Liver (tissue), 9 donors: ENCODE data around the gene SGK1. TPM values are rescaled to one million over a fixed set of nuclear protein-coding genes. Genes with fewer than 3 reads are reported as not detected.
"Not testable (repeated sequence)": the region's sequence is repeated elsewhere in the genome, so short reads cannot be mapped to it uniquely, and the experiment has no call there.

Experiments
- DNase-seq: peaks from one replicate; pipeline ENCODE4 v3.0.0-alpha.2; 2017; ENCODE audit warnings: low spot score
- H3K27ac ChIP-seq, 2 donors: one replicate each; pipeline ENCODE4 v1.7.0; 2013; ENCODE audit warnings: inconsistent platforms in 2 of 2, low read length in 2 of 2, control low read depth in 1 of 2, low read depth in 1 of 2, mild to moderate bottlenecking in 1 of 2
- H3K27me3 ChIP-seq, 4 donors: one replicate each; pipeline versions ENCODE4 v1.6.1 to v1.7.0; 2013; ENCODE audit warnings: low read length in 3 of 4, inconsistent platforms in 1 of 4, mild to moderate bottlenecking in 1 of 4, moderate library complexity in 1 of 4; ENCODE audit not compliant: control insufficient read depth in 4 of 4, insufficient read depth in 4 of 4
- H3K36me3 ChIP-seq, 4 donors: one replicate each; pipeline versions ENCODE4 v1.6.1 to v1.7.0; 2013; ENCODE audit warnings: low read length in 3 of 4, mild to moderate bottlenecking in 3 of 4, low read depth in 1 of 4, moderate library complexity in 1 of 4; ENCODE audit not compliant: control insufficient read depth in 4 of 4, insufficient read depth in 3 of 4
- H3K4me1 ChIP-seq, 4 donors: one replicate each; pipeline versions ENCODE4 v1.6.1 to v1.7.0; 2013; ENCODE audit warnings: low read length in 3 of 4, mild to moderate bottlenecking in 3 of 4, moderate library complexity in 1 of 4; ENCODE audit not compliant: control insufficient read depth in 4 of 4, insufficient read depth in 4 of 4
- H3K4me3 ChIP-seq, 3 donors: one replicate each; pipeline versions ENCODE4 v1.6.1 to v1.7.0; 2013; ENCODE audit warnings: low read length in 3 of 3, control low read depth in 1 of 3, low read depth in 1 of 3, mild to moderate bottlenecking in 1 of 3
- H3K9ac ChIP-seq, 2 donors: one replicate each; pipeline ENCODE4 v1.7.0; 2013; ENCODE audit warnings: low read length in 2 of 2, mild to moderate bottlenecking in 2 of 2, moderate library complexity in 2 of 2, control low read depth in 1 of 2, low read depth in 1 of 2
- H3K9me3 ChIP-seq, 4 donors: one replicate each; pipeline versions ENCODE4 v1.6.1 to v1.7.0; 2013; ENCODE audit warnings: low read length in 3 of 4; ENCODE audit not compliant: control insufficient read depth in 4 of 4
- EGR1 ChIP-seq, 2 donors: IDR thresholded peaks; 2 replicates each; pipeline ENCODE4 v1.6.1; 2016 to 2018; ENCODE audit warnings: antibody characterized with exemption in 2 of 2, low read depth in 2 of 2
- FOXA1 ChIP-seq: IDR thresholded peaks from 2 replicates; pipeline ENCODE4 v1.6.1; 2016; ENCODE audit warnings: antibody characterized with exemption
- FOXA2 ChIP-seq: IDR thresholded peaks from 2 replicates; pipeline ENCODE4 v1.6.1; 2016; ENCODE audit warnings: antibody characterized with exemption
- HNF4A ChIP-seq, 2 donors: conservative IDR thresholded peaks; 2 replicates each; pipeline ENCODE4 v1.6.1; 2016; ENCODE audit warnings: antibody characterized with exemption in 2 of 2, mild to moderate bottlenecking in 2 of 2
- HNF4G ChIP-seq: IDR thresholded peaks from 2 replicates; pipeline ENCODE4 v1.6.1; 2016; ENCODE audit warnings: antibody characterized with exemption
- JUND ChIP-seq, 2 donors: IDR thresholded peaks; 2 replicates each; pipeline ENCODE4 v1.6.1; 2016; ENCODE audit warnings: antibody characterized with exemption in 2 of 2
- NR2F2 ChIP-seq: IDR thresholded peaks from 2 replicates; pipeline ENCODE4 v1.6.1; 2016; ENCODE audit warnings: antibody characterized with exemption
- RAD21 ChIP-seq, 2 donors: IDR thresholded peaks; 2 replicates each; pipeline ENCODE4 v1.6.1; 2016; ENCODE audit warnings: antibody characterized with exemption in 2 of 2, mild to moderate bottlenecking in 2 of 2
- SP1 ChIP-seq: IDR thresholded peaks from 2 replicates; pipeline ENCODE4 v1.6.1; 2018; ENCODE audit warnings: antibody characterized with exemption, mild to moderate bottlenecking
- TAF1 ChIP-seq: conservative IDR thresholded peaks from 2 replicates; pipeline ENCODE4 v1.6.1; 2016; ENCODE audit warnings: antibody characterized with exemption, mild to moderate bottlenecking
- YY1 ChIP-seq: IDR thresholded peaks from 2 replicates; pipeline ENCODE4 v1.6.1; 2016; ENCODE audit warnings: antibody characterized with exemption, mild to moderate bottlenecking
- WGBS: extraction: QIAGEN DNeasy Blood & Tissue Kit; methylation state at CpG from one replicate; pipeline ENCODE4 v1.1.7; 2013; 5-methylcytosine and 5-hydroxymethylcytosine counted together
- polyA plus RNA-seq, 2 donors: library from polyadenylated mRNA; stranded (reverse) in 1 of 2; unstranded in 1 of 2; fragments of 200-250 nt in 1 of 2; fragments of >200 nt in 1 of 2; fragmentation: Nextera tagmentation in 1 of 2; extraction: Ambion mirVana in 1 of 2; gene quantifications; one replicate each; pipeline versions ENCODE4 v1.2.1 to v1.2.3, GENCODE V29; 2013 to 2015
- total RNA-seq, 2 donors: library from RNA; depleted of rRNA; stranded (reverse); fragments of >200 nt; gene quantifications; one replicate each; pipeline ENCODE4 v1.2.3, GENCODE V29; 2014
- TF ChIP-seq, protein P1 (sequence below): fragments of 150-350 bp; IDR thresholded peaks from 2 replicates; pipeline ENCODE4 v1.5.1; 2017; ENCODE audit warnings: improper control_type of control experiment, low read depth, low read length; ENCODE audit not compliant: missing input control
- TF ChIP-seq, protein P2 (sequence below): IDR thresholded peaks from 2 replicates; pipeline ENCODE4 v1.6.1; 2016; ENCODE audit warnings: antibody characterized with exemption, mild to moderate bottlenecking
- TF ChIP-seq, protein P3 (sequence below): IDR thresholded peaks from 2 replicates; pipeline ENCODE4 v1.6.1; 2016; ENCODE audit warnings: antibody characterized with exemption
- TF ChIP-seq, protein P4 (sequence below): IDR thresholded peaks from 2 replicates; pipeline ENCODE4 v1.6.1; 2016; ENCODE audit warnings: antibody characterized with exemption
- donor health status: healthy.
- donor health status: healthy.
- donor health status: healthy.
- donor health status: healthy.
- donor health status: healthy.

The SGK1 gene
- total and polyA plus RNA-seq, 4 donors: 28.0 to 113 (median 35.4) TPM

DNA sequence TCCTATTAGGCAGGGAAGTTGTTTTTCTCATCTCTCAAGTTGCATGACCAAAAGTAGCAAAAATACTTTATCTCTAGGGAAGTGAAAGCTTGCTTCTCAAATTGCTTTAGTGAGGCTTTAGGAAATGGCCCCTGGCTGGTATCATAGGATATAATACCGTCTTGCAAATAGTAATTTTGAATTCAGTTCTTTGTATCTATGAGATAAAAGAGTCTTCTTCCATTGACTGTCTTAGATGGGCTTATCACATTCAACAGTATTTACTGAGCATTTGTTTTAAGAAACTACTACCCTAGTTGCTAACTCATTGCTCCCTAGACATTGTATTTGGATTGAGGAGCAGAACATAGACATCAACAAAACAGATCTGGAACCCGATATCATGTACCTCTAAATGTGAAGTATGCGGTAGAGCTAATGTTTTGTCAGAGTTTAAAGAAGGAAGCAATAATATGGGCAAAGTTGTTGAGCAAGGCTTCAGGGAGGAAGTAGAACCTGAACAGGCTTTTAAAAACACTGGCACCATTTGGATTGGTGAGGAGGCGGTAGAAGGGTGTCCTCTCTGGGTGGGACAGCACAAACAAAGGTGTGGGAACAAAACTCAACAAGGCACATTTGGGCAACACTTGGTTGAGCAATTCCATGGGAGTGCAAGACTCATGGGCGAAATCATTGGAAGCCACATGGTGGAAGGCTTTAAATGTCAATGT, 101.5 kb downstream of the SGK1 start:
- H3K36me3 ChIP-seq: no peaks in the 10 kb centered on the region
- TF ChIP-seq EGR1 (IDR thresholded peaks at IDR 0.05; ENCODE audit: low read depth in 2 of 2) (no peak), YY1 (peak; percentile 35), HNF4G (no peak), FOXA2 (no peak), JUND (IDR thresholded peaks at IDR 0.05) (no peak)
- TF ChIP-seq, protein P1, sequence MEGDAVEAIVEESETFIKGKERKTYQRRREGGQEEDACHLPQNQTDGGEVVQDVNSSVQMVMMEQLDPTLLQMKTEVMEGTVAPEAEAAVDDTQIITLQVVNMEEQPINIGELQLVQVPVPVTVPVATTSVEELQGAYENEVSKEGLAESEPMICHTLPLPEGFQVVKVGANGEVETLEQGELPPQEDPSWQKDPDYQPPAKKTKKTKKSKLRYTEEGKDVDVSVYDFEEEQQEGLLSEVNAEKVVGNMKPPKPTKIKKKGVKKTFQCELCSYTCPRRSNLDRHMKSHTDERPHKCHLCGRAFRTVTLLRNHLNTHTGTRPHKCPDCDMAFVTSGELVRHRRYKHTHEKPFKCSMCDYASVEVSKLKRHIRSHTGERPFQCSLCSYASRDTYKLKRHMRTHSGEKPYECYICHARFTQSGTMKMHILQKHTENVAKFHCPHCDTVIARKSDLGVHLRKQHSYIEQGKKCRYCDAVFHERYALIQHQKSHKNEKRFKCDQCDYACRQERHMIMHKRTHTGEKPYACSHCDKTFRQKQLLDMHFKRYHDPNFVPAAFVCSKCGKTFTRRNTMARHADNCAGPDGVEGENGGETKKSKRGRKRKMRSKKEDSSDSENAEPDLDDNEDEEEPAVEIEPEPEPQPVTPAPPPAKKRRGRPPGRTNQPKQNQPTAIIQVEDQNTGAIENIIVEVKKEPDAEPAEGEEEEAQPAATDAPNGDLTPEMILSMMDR: no peak
- TF ChIP-seq, protein P2, sequence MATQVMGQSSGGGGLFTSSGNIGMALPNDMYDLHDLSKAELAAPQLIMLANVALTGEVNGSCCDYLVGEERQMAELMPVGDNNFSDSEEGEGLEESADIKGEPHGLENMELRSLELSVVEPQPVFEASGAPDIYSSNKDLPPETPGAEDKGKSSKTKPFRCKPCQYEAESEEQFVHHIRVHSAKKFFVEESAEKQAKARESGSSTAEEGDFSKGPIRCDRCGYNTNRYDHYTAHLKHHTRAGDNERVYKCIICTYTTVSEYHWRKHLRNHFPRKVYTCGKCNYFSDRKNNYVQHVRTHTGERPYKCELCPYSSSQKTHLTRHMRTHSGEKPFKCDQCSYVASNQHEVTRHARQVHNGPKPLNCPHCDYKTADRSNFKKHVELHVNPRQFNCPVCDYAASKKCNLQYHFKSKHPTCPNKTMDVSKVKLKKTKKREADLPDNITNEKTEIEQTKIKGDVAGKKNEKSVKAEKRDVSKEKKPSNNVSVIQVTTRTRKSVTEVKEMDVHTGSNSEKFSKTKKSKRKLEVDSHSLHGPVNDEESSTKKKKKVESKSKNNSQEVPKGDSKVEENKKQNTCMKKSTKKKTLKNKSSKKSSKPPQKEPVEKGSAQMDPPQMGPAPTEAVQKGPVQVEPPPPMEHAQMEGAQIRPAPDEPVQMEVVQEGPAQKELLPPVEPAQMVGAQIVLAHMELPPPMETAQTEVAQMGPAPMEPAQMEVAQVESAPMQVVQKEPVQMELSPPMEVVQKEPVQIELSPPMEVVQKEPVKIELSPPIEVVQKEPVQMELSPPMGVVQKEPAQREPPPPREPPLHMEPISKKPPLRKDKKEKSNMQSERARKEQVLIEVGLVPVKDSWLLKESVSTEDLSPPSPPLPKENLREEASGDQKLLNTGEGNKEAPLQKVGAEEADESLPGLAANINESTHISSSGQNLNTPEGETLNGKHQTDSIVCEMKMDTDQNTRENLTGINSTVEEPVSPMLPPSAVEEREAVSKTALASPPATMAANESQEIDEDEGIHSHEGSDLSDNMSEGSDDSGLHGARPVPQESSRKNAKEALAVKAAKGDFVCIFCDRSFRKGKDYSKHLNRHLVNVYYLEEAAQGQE: no peak
- no peaks in the 10 kb centered on the region for H3K27me3 ChIP-seq
- H3K4me1 ChIP-seq: no peaks in the 10 kb centered on the region
- H3K9me3 ChIP-seq: no peaks in the 10 kb centered on the region
- 83% methylated on average over 5 of the region's 5 CpGs for WGBS
- peak overlapping the region in 1 of 2 donors; percentile 25 for H3K27ac ChIP-seq
- no peak overlapping the region for H3K9ac ChIP-seq
- no peak for DNase-seq
- H3K4me3 ChIP-seq: no peak overlapping the region

DNA sequence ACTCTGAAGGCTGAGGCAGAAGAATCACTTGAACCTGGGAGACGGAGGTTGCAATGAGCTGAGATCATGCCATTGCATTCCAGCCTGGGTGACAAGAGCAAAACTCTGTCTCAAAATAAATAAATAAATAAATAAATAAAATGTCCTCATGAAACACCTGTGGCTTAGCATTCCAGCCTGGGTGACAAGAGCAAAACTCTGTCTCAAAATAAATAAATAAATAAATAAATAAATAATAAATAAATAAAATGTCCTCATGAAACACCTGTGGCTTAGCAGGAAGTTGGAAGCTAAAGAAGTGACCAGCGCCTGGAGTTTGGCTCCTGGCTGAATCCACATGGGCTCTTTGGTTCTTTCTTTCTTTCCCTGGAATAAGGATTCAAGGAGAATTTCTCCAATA, 104.5 kb downstream of the SGK1 start:
- not testable (repeated sequence) for H3K27ac ChIP-seq, H3K9me3 ChIP-seq
- WGBS: 96% methylated on average over 2 of the region's 2 CpGs

DNA sequence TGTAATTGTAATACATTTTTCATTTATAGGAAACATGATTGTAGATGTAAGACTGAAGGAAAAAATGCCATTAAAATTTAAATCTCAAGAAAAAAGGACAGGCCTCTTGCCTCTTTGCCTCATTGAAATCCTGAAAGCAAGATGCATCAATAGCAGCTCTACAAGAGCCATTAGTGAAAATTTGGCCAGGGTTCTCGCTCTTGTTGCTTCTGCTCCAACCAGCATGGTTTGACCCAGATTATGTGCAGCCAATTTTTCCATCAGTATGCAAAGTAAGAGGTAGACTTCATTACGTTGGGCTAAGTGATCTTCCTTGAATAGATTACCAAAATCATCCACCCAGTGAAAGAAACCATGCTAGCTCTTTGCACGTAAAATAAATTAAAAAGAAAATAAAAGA, 106.6 kb downstream of the SGK1 start:
- Histone ChIP-seq H3K36me3 (no peaks in the 10 kb centered on the region), H3K27ac (no peak overlapping the region), H3K4me3 (no peak overlapping the region), H3K9ac (no peak overlapping the region), H3K9me3 (no peaks in the 10 kb centered on the region), H3K4me1 (no peaks in the 10 kb centered on the region), H3K27me3 (no peaks in the 10 kb centered on the region)
- no peak for DNase-seq
- 92% methylated on average over 3 of the region's 3 CpGs for WGBS
- TF ChIP-seq, protein P1: no peak
- TF ChIP-seq HNF4A (conservative IDR thresholded peaks at IDR 0.05) (no peak), SP1 (no peak), TAF1 (no peak), FOXA1 (no peak), JUND (IDR thresholded peaks at IDR 0.05) (no peak), FOXA2 (no peak), NR2F2 (no peak), HNF4G (no peak), RAD21 (IDR thresholded peaks at IDR 0.05) (no peak)
- TF ChIP-seq, protein P3, sequence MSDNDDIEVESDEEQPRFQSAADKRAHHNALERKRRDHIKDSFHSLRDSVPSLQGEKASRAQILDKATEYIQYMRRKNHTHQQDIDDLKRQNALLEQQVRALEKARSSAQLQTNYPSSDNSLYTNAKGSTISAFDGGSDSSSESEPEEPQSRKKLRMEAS: no peak
- TF ChIP-seq, protein P2: no peak
- TF ChIP-seq, protein P4, sequence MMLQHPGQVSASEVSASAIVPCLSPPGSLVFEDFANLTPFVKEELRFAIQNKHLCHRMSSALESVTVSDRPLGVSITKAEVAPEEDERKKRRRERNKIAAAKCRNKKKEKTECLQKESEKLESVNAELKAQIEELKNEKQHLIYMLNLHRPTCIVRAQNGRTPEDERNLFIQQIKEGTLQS: no peak

More for the DNA sequence above, 104.5 kb downstream of the SGK1 start:
- DNase-seq, H3K4me1 ChIP-seq, H3K36me3 ChIP-seq, H3K4me3 ChIP-seq, H3K9ac ChIP-seq, H3K27me3 ChIP-seq: not testable (repeated sequence)
